ENCODE results near the gene DENND1A. TPM values are rescaled to one million over a fixed set of nuclear protein-coding genes. Genes with fewer than 3 reads are reported as not detected.

DENND1A gene
- total RNA-seq, 2 donors from 2014 or later, result 19.3 to 22.8 TPM

DNA sequence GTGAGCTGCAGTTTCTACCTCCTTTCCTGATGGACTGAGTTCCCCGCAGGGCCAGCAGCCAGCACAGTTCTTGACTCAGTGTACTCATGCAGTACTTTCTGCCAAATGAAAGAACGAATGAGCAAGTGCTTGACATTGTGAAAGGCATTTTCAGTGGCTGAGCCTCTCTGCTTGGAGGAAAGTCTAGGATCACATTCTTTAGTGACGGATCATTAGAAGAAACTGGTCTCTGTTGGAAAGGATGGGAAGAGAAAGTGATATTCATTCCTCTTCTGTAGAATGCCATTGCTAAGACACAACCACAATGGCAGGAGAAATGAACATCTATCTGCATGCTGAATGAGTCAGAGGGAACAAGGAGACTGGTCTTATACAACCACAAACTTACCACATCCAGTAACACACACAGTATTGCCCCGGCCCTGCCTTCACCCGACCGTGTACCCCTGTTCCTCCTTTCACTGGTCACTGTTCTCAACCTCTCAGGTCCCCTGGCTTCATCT, 367.0 kb downstream of the DENND1A start:
- H3K27me3 Mint-ChIP-seq, result no peaks in the 10 kb centered on the region
- H3K36me3 Mint-ChIP-seq (ENCODE audit: low read depth), result peaks cover 10% of the 10 kb centered on the region
- H3K4me3 Mint-ChIP-seq, result no peak overlapping the region
- H3K4me1 Mint-ChIP-seq, result peaks cover 19% of the 10 kb centered on the region
- ATAC-seq (replicated peaks), result peak; percentile 97
- no peaks in the 10 kb centered on the region for H3K9me3 Mint-ChIP-seq
- no peak overlapping the region for H3K27ac Mint-ChIP-seq

DNA sequence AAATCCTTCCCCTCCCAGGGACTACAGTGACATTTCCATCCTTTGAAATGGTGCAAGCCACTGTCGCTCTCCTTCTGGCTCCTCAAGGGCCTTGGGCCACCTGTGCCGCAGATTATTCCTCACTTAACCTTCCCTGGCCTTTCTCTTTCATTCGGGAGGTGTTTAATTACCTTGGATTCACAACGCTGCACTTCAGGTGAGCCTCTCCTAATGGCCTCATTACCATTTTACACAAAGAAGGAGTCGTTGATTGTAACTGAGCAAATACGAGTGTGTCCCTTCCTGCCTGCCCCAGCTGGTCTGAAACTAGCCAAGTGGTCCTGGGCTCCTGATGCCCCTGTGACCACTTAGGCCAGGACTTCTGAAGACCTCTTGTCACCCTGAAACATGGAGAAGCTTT, 368.9 kb downstream of the DENND1A start:
- H3K27ac Mint-ChIP-seq, result no peak overlapping the region
- H3K4me3 Mint-ChIP-seq, result no peak overlapping the region
- peaks cover 19% of the 10 kb centered on the region for H3K4me1 Mint-ChIP-seq
- H3K9me3 Mint-ChIP-seq, result no peaks in the 10 kb centered on the region
- ATAC-seq (replicated peaks), result no peak
- no peaks in the 10 kb centered on the region for H3K27me3 Mint-ChIP-seq
- peaks cover 28% of the 10 kb centered on the region for H3K36me3 Mint-ChIP-seq (ENCODE audit: low read depth)

DNA sequence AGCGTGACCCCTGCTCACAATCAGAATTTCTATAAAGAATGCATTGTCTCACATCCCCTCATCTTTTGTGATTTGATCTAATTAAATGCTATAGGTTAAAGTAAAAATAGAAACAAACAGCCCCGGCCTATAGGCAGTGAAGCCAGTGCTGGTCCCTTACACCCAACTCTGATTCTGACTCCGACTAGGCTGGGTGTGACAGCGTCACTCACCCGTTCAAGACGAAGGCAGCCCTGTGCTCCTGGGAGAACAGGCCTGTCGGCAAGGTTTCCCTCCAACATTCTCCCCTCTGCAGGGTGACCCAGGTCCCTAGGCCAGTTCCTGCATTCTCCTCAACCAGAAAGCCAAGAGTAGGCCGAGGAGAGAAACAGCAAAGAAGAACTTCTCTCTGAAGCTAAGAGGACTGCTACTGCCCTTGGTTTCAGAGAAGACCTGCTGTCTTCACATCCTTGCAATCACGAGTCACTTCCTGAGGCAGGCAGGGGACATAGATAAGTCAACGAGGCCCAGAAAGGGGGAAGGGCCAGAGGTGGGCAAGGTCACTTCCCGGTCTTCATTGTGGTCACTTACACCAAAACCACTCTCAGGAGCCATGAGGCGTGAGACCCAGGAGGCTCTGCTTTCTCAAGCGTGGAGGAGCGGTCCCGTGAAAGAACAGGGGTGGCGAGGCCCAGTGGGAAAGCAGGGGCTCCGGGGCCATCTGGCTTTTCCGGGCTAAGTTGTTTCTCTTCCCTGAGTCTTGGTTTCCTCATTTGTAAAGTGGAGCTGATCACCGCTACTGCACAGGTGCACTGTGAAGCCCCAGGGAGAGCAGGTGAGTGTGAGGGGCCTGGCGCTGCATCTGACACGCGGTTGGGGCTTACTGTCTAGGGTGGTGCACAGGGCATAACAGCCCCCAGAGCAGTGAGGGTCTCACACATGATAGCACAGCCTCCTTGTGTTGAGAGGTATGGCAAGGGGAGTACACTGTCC, 373.2 kb downstream of the DENND1A start:
- Mint-ChIP-seq H3K4me3 (no peak overlapping the region), H3K4me1 (peaks cover 6% of the 10 kb centered on the region), H3K9me3 (no peaks in the 10 kb centered on the region), H3K27me3 (no peaks in the 10 kb centered on the region), H3K27ac (no peak overlapping the region), H3K36me3 (ENCODE audit: low read depth) (peaks cover 28% of the 10 kb centered on the region)
- ATAC-seq (replicated peaks), result no peak

DNA sequence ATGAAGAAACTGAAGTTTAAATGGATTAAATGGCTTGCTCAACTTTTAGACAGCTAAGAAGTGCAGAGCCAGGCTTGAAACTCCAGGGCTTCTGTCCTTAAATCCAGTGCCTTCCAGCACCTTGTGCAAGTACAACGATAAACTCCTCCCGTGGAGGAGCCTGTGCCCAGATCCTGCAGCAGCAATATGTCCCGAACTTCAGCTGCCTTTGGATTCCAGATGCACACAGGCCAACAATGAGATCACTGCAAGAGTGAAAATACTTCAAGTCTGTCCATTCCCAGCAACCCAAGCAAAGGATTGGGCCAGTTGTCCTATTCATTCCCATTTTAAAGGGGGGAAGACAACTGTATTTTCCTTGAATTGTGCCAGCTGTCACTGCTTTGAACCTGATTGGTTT, 374.3 kb downstream of the DENND1A start:
- no peaks in the 10 kb centered on the region for H3K27me3 Mint-ChIP-seq
- no peak for ATAC-seq (replicated peaks)
- H3K36me3 Mint-ChIP-seq (ENCODE audit: low read depth), result peaks cover 23% of the 10 kb centered on the region
- H3K4me3 Mint-ChIP-seq, result no peak overlapping the region
- no peaks in the 10 kb centered on the region for H3K9me3 Mint-ChIP-seq
- H3K27ac Mint-ChIP-seq, result no peak overlapping the region
- no peaks in the 10 kb centered on the region for H3K4me1 Mint-ChIP-seq

DNA sequence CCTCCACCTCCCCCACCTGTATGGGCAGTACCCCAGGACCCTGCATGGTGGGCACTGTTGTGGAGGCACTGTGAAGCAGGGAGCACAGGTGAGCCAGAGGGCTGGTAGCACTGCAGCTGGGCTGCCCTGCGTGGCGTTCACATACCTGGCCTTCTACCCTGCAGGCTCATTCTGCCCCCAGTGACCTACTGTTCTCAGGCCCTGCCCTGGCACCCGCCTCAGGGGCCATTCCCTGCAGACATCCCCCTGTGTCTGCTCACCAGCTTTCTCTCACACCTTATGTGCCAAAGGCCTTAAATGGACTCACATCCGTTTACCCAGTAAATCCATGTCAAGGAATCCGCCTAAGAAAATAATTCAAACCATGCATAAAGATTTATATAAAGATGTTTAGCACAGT, 377.4 kb downstream of the DENND1A start:
- no peak overlapping the region for H3K4me3 Mint-ChIP-seq
- no peak for ATAC-seq (replicated peaks)
- peaks cover 20% of the 10 kb centered on the region for H3K36me3 Mint-ChIP-seq (ENCODE audit: low read depth)
- no peak overlapping the region for H3K27ac Mint-ChIP-seq
- no peaks in the 10 kb centered on the region for H3K9me3 Mint-ChIP-seq
- H3K27me3 Mint-ChIP-seq, result no peaks in the 10 kb centered on the region
- peaks cover 9% of the 10 kb centered on the region for H3K4me1 Mint-ChIP-seq

DNA sequence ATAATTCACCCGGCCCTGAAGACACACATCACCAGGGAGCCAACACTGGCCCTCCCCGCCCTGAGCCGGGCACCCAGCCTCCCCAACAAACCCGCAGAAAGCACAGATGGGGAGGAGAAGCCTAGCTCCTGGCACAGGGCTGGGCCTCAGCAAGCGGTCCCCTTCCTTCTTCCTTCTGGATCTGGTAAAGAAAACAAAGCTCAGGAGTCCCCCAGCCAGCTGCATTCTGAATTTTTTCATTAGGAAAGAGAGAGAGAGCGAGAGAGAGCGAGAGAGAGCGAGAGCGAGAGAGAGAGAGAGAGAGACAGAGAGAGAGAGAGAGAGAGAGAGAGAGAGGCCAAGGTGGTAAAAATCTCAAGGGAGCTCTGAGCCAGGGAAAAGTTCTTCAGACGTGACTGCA, 378.2 kb downstream of the DENND1A start:
- no peak overlapping the region for H3K27ac Mint-ChIP-seq
- no peaks in the 10 kb centered on the region for H3K9me3 Mint-ChIP-seq
- no peaks in the 10 kb centered on the region for H3K27me3 Mint-ChIP-seq
- ATAC-seq (replicated peaks), result no peak
- peaks cover 12% of the 10 kb centered on the region for H3K36me3 Mint-ChIP-seq (ENCODE audit: low read depth)
- H3K4me3 Mint-ChIP-seq, result no peak overlapping the region
- peaks cover 9% of the 10 kb centered on the region for H3K4me1 Mint-ChIP-seq

DNA sequence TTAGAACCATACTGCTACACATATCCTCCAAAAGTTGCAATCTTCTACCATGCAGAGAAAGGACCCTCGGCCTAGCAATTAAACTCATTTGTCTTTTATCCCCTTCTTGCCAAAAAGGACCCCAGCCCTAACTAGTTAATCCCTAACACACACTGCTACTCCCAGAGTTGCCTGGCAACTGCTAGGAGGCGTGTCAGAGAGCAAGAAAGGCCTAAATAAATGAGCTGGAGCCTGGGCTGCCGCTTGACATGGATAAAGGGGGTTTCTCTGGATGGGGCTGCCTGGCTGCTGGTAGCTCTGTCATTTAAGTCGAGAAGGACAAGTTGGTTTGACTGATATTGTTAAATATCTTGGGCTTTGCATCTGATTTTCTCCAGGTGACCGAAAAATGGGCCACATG, 379.1 kb downstream of the DENND1A start:
- no peak overlapping the region for H3K4me3 Mint-ChIP-seq

DNA sequence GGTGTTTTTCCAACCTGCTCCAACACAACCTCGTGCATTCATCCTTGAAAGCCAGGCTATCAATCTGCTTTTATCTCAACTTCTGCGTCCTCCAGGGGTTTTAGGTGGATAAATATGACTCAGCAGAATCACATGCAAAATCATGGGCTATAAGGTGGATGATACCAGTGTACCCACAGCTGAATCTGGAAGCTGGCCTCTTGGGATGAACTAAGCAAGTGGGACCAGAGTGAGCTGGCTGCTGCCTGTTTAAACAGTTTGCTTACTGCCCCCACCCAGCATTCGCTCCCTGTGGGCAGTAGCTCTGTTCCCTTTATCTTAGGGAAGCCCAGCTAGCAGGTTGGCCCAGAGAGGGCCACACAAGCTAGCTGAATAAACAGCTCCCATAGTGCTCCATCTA, 379.9 kb downstream of the DENND1A start:
- peak overlapping the region; percentile 60 for H3K27ac Mint-ChIP-seq
- no peaks in the 10 kb centered on the region for H3K36me3 Mint-ChIP-seq (ENCODE audit: low read depth)
- H3K4me1 Mint-ChIP-seq, result peaks cover 9% of the 10 kb centered on the region
- H3K9me3 Mint-ChIP-seq, result no peaks in the 10 kb centered on the region
- H3K4me3 Mint-ChIP-seq, result peak overlapping the region; percentile 19
- no peak for ATAC-seq (replicated peaks)
- no peaks in the 10 kb centered on the region for H3K27me3 Mint-ChIP-seq

More for the DNA sequence above, 379.1 kb downstream of the DENND1A start:
- Mint-ChIP-seq H3K4me1 (peaks cover 9% of the 10 kb centered on the region), H3K27me3 (no peaks in the 10 kb centered on the region), H3K36me3 (ENCODE audit: low read depth) (peaks cover 2% of the 10 kb centered on the region), H3K27ac (no peak overlapping the region), H3K9me3 (no peaks in the 10 kb centered on the region)
- ATAC-seq (replicated peaks), result no peak

DNA sequence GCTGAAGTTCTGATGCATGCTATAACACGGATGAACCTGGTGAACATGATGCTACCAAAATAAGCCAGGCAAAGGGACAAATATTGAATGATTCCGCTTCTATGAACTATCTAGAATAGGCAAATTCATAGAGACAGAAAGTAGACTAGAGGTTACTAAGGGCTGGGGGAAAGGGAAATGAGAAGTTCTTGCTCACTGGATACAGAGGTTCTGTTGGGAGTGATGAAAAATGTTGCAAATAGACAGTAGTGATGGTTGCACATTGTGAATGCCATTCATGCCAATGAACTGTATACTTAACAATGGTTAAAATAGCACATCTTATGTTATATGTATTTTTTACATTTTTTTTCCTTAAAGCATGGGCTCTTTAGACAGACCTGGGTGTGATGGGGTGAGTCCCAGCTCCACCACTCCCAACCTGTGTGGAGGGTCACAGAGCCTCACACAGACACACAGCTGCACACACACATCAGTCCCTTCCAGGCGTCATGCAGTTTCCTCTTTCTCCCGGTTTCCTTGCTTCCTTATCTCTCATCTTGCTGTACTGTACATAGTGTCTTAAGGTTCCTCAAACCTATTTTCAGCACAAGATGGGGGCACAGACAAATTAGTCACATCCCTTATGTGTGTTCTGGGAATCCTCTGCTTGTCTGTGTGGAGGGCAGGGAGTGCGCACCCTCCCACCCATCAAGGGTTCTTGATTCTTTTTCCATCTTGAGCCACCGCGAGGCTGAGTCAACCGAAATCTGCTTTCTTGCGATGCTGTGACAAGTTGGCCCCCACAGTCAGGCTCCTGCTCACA, 381.0 kb downstream of the DENND1A start:
- Mint-ChIP-seq H3K4me1 (peaks cover 9% of the 10 kb centered on the region), H3K27ac (peak overlapping the region; percentile 60), H3K36me3 (ENCODE audit: low read depth) (no peaks in the 10 kb centered on the region), H3K4me3 (peak overlapping the region; percentile 19), H3K9me3 (no peaks in the 10 kb centered on the region), H3K27me3 (no peaks in the 10 kb centered on the region)
- peak; percentile 91 for ATAC-seq (replicated peaks)

DNA sequence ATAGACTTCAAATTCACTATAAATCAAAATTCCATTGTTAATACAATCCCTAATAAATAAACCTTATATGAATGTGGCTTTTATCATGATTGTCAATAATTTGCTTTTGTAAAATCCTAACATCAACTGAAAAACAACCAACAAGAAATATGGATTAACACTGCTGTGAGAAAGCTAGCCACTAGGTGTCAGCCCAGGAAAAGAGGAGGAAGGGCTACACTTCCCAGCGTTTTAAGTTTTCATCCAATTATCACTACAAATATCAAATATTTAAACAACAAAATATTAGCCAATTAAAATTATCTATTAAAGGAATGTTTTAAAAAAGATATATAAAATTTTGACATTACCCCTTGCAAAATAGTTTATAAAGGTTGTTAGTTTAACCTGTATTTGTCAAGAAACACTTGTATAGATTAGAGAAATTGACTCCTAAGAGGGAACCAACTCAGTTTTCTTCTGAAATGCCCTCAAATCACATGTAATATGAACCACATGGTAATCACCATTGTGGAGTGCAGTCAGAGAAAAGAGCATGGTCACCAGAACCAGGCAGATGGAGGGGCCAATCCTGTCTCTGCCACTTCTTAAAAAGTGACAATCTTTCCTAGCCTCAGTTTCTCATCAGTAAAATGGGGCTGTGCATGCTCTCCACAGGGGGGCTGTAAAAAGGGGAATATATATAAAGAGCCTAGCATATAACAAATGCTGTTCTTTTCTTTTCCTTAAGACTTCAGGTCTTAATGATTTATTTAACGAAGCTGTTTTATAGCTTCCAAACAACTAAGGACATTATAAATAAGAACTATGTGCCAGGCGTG, 385.7 kb downstream of the DENND1A start:
- Mint-ChIP-seq H3K27me3 (no peaks in the 10 kb centered on the region), H3K9me3 (no peaks in the 10 kb centered on the region), H3K4me3 (no peak overlapping the region), H3K27ac (no peak overlapping the region), H3K36me3 (ENCODE audit: low read depth) (no peaks in the 10 kb centered on the region), H3K4me1 (peaks cover under 1% of the 10 kb centered on the region)
- no peak for ATAC-seq (replicated peaks)

DNA sequence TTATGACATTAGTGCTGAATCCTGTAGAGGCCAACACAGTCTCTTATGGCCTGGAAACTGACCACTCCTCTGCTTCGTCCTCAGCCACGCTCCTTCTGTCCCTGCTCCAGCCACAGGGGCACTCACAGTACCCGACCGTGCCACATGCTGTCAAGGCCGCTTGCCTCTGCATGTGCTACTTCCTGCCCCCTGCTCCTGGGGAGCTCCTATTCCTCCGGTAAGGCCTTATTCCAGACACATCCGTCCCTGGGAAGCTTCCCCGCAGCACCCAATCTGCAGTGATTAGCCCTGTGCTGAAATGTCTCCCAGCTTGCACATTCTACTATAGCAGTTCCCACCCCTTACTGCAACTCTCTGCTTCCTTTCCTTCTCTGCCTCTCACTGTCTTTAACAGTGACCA, 386.4 kb downstream of the DENND1A start:
- Mint-ChIP-seq H3K27ac (no peak overlapping the region), H3K4me1 (no peaks in the 10 kb centered on the region), H3K27me3 (no peaks in the 10 kb centered on the region), H3K9me3 (no peaks in the 10 kb centered on the region), H3K36me3 (ENCODE audit: low read depth) (no peaks in the 10 kb centered on the region), H3K4me3 (no peak overlapping the region)
- no peak for ATAC-seq (replicated peaks)

DNA sequence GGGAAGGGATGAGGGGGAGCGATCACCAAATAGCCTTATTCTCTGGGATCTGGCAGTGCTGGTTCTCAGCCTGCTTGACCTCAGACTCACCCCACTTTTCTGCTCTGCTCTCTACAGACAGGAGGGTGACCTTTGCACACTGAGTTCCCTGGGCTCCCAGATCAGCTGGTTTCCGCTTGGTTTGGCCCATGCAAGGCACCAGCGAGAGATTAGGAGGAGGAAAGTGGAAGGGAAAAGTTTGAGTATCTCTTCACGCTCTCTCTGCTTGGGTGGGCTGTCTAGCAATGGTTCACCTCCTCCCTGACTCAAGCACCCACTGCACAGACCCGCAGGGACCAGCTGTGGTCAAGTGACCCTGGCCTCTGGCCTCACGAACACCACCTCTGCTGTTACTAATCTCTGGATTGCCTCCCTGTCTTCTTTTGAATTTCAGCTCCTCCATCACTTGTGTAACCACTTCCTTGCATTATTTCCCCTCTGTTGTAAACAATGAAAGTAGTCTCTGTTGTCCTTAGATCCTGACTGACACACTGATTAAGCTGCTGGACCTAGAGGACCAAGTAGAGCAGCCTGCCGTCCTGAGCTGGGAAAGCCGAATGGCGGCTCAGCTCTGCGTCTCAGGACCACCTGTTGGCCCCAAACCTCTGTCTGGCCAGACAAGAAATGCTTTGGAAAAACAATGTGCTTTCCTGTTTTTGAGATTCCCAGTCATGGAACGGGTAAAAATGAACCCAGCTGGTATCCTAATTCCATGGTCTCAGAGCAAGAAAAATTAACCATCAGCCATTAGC, 387.3 kb downstream of the DENND1A start:
- no peaks in the 10 kb centered on the region for H3K9me3 Mint-ChIP-seq
- no peak overlapping the region for H3K27ac Mint-ChIP-seq
- ATAC-seq (replicated peaks), result no peak
- no peaks in the 10 kb centered on the region for H3K36me3 Mint-ChIP-seq (ENCODE audit: low read depth)
- H3K27me3 Mint-ChIP-seq, result no peaks in the 10 kb centered on the region
- no peaks in the 10 kb centered on the region for H3K4me1 Mint-ChIP-seq
- H3K4me3 Mint-ChIP-seq, result no peak overlapping the region

DNA sequence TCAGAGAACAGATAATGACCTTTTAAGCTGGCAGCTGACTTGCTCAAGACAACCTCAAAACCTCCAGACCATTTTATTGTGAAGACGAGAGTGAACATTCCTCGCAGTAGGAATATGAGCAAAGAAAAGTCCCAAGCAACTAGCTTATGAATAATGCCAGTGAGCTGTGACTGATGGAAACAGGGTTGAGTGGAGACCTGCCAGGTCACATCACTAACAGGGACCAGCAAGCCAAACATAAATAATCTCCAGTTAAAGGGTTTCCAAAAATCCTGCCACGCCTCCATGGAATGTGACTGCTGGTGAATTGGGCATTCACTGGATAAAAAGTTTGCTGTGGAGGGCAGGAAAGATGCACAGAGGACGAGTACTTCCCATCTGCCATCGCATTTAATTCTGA, 388.5 kb downstream of the DENND1A start:
- Mint-ChIP-seq H3K27ac (no peak overlapping the region), H3K36me3 (ENCODE audit: low read depth) (no peaks in the 10 kb centered on the region), H3K27me3 (no peaks in the 10 kb centered on the region), H3K9me3 (no peaks in the 10 kb centered on the region), H3K4me3 (no peak overlapping the region), H3K4me1 (peaks cover 6% of the 10 kb centered on the region)
- ATAC-seq (replicated peaks), result no peak

Data from activated T-helper 17 cell treated with anti-CD3 and anti-CD28 coated beads, Interleukin-2, amount 50 U/mL, for 72 hours (primary cell).